GM19099 (cell line): Measurements from ENCODE around the gene HSPG2.
"Not testable (repeated sequence)": the region's sequence is repeated elsewhere in the genome, so short reads cannot be mapped to it uniquely, and the experiment has no call there.

Source experiments
- POLR2A ChIP-seq: IDR thresholded peaks from 3 replicates; pipeline ENCODE4 v1.6.1; 2011; ENCODE audit warnings: low read depth; ENCODE audit not compliant: insufficient read length; ENCODE audit errors: extremely low read depth

HSPG2 gene

DNA sequence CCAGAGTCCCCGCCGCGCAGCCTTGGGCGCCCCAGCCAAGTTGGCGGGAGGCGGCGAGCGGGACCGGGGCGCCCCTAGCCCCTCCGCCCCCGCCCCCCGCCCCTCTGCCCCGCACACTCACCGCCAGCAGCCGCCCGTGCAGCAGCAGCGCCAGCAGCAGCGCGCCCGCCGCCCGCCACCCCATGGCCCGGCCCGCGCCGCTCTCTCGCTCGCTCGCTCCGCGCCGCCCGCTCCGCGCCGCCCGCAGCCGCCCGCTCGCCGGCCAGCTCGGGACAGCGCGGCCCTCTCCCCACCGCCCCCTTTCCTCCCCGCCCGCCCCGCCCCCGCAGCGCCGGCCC lies at the start of gene HSPG2:
Gene HSPG2, minus strand, starts transcription at position 277 of the 338 bp plus-strand sequence. Its CDS starts 93 bp downstream, at position 184.
- TF ChIP-seq POLR2A = no peak

DNA sequence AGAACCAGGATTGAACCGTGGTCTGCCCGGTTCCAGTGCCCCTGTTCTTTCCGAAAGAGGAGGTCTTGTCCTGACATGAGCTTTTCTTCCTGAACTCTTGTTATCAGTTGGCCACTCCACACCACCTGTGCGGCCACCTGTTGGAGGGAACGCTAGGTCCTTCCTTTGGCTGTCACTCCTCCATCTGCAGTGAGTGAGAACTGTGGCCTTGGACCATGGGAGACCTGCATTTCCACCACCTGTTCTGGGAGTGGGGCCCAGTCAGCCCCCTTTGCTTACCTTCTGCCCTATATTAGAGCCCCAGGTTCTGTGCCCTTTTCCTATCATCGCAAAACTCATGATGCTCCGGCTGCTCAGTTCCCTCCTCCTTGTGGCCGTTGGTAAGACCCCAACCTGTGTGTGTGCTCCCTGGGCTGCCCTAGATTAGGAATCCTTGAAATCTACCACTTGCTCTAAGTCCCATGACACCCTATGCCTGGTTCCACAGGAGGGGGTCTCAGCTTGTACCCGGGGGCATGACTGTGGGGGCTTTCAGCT lies 39.7 kb upstream of the HSPG2 start, which contains the start of gene CELA3B:
Gene CELA3B, plus strand, starts transcription at position 320 of the 537 bp plus-strand sequence. Its CDS starts 18 bp downstream, at position 338.
- not testable (repeated sequence) for TF ChIP-seq POLR2A

DNA sequence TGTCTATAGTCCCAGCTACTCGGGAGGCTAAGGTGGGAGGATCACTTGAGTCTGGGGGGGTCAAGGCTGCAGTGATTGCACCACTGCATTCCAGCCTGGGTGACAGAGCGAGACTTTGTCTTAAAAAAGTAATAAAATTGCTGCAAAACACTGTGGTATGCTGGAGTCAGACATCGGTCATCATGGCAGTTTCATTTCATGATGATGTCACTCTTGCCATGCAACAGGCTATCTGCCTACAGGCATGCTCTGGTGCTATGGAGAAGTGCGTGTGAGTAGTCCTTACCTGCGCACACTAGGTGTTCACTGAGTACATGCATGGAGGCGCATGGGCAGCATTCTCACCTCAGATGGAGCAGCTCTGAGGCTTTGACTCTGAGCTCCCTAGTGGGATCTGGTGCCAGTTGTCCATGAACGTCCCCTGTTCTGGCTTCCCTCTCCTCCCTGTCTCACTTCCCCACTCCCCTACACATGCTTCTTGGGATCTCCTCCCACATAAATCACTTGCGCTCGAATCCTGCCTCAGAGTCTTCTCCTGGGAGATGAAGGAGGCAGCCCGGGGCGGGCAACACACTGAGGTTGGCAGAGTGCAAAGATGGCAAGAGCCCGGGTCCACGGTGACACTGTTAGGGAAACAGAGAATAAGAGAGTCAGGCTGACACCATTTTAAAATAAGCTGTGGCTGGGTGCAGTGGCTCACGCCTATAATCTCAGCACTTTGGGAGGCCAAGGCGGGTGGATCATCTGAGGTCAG lies 29.3 kb upstream of the HSPG2 start:
- TF ChIP-seq POLR2A = no peak

DNA sequence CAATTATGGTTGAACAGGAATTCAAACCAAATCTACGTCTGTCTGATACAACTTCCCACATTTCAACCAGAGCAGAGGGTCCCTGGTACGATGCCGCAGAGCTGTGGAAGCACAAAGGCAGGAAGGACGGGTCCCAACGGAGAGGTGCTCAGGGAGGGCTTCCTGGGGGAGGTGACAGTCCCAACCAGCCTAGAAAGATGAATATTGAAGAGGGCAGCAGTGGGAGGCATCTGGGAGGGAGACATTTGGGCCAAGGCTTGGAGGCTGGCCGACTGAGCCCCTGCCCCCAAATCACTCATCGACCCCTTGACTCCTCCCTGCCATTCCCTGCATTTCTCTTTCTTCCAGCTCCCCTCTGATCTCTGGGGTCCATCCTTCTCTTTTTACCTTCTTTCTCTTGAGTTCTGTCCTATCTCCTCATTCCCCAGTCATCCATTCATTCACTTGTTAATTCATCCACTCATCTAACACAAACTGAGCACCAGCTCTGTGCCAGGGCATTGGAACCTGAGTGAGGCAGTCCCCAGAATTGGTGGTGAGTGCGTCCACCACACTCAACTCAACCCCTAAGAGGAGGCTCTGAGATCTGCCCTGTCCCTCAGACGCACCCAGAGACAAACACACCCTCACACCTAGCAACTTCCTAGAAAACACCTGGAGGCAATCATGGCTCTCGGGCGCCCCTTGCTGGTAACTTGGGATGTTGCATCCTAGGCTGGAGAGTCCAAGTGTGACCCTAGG lies 26.5 kb upstream of the HSPG2 start:
- TF ChIP-seq POLR2A = no peak

DNA sequence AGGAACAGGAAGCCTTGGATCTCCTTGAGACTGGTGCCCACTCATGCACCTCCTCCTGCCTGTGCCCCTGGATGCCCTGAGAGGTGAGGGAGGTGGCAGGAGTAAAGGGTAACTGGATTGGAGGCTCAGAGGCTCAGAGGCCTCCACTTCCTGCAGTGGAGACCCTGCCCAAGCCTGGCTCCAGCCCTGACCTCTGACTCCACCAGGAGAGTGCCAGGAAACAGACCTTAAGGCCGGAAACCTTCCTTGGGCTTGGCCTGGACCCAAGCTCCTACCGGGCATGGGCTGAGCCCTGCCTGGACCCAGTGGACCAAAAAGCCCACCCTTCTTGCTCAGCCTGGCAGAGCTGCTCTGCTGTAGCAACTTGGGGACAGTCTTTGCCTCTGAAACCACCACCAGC lies 24.7 kb upstream of the HSPG2 start:
- TF ChIP-seq POLR2A = no peak

DNA sequence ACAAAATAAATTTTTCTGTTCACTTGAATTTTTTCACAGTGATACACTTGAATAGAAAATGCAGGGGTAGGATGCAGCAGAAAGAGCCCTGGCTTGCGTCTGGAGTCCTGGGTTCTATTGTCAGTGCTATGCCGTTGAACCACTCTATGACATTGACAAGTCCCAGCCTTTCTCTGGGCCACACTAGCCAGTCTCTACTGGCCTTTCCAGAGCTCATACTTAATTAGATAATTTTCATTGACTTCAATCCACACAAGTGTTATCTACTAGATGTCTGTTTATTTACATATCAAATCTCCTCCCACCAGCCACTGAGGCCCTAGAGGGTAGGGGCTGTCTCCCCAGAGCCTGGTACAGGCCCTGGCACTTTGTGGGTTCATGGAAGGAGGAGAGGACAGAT lies 24.2 kb upstream of the HSPG2 start:
- TF ChIP-seq POLR2A = no peak

DNA sequence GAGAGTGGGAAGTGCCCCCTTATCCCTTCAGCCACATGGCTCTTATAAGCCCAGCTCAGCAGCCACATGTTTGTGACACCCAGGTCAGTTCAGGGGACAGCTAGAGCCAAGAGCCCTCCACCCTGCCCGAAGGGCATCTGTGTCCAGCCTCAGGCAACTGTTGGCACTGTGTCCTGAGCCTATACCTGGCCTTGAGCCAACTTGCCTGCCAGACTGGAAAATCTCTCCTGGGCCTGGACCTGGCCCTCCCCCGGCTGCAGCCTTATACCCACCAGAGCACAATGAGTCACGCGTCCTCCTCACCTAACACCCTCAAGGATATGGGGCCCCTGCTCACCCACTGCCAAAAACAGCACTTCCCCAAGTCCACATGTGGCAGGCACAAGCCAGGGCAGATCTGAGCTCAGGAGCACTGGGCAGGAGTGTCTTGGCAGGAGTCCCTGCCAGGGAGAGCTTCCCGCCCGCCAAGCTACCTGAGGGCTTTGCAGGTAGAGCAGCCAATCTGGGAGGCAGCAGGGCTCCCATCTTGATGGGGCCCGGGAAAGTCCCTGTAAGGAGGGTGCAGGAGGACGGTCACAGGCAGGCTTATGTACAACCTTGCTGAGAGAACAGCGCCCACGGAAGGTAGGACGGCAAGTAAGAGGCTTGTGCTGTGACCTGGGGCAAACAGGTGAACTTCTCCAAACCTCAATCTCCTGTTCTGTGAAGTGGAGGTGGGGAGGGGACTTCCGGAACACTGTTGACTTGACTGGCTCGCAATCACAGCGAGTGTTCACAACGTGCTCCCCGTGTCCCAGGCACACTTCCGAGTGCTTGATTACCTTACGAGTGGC lies 19.8 kb upstream of the HSPG2 start:
- TF ChIP-seq POLR2A = no peak

DNA sequence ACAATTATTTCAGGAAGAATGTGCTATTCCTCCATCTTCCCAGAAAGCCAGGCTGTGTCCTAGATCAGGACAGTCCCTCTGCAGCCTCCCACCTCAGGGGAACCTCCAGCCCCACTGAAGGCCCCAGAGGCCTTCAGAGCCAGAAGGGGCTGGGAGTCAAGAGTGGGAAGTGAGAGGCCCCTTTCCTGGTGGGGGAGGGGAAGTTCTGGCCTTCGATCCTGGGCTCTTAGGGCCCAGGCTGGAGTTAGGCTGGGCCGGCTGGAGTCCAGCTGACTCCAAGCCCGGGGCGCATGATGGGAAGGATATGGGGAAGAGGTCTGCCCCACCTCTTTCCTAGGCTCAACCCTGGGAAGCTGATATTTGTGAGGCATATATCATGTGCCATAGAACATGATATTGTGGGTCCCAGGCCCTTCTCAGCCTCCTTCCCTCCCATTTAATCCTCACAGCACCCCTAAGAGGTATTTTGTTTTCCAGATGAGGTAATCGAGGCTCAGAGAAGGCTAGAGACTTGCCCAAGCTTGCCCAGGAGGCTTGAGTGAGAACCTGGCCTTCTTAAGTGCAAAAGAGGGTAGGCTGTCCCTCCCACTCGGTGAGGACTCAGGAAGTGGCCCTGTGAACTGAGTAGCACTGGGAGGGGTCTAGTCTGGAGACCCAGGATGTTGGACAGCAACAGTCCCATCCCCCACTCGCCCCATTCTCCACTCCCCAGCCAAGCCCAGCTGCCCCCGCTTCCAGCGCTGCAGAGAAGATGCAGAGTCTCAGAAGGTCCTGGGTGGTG lies 18.6 kb upstream of the HSPG2 start:
- TF ChIP-seq POLR2A = no peak

DNA sequence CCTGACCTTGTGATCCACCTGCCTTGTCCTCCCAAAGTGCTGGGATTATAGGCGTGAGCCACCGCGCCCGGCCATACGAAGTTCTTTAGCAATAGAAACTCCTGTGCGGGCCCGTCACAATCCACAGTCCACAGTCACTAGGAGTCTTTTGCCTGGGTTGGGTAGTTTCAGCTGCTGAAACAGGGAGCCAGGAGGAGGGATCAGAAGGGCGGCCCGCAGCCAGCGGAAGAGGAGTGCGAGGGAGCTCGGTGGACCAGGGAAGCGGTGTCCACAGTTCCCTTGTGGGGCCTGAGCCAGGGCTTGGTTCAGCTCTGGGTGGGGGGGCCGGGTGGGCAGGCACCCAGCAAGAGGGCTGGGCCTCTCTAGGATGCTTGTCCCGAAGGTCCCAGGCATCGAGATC lies 17.9 kb upstream of the HSPG2 start:
- no peak for TF ChIP-seq POLR2A

DNA sequence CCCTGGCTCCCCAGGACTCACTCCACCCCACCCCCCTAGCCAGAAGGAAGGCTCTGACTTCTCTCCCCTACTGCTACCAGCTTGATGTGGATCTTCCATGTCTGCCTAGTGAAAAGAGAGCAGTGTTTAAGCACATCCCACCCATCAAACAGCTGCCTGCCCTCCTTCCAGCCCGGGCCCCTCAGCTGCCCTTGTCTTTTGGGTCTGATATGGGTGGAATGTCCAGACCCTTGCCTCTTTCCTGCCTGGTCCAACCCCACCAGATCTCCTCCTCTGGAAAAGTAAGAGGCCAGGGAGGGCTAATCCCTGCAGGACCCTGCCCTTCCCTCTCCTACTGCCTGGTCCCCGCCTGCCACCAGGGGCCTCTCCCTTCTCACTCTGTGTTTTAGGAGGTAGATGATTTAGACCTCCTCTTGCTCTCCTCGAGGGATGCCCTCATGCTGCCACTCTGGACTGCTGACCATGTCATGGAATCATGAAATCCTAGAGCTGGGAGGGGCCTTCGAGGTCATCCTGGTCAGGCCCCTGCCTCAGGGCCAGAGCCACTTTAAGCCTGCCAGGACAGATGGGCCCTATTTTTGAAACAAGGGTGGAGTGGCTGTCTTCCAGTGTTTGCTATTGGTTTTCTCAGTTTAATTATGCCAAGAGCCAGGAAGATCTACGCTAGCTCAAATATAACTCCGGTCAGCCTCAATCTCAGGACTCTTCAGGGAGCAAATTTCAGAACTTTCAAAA lies 15.8 kb upstream of the HSPG2 start:
- TF ChIP-seq POLR2A = no peak

DNA sequence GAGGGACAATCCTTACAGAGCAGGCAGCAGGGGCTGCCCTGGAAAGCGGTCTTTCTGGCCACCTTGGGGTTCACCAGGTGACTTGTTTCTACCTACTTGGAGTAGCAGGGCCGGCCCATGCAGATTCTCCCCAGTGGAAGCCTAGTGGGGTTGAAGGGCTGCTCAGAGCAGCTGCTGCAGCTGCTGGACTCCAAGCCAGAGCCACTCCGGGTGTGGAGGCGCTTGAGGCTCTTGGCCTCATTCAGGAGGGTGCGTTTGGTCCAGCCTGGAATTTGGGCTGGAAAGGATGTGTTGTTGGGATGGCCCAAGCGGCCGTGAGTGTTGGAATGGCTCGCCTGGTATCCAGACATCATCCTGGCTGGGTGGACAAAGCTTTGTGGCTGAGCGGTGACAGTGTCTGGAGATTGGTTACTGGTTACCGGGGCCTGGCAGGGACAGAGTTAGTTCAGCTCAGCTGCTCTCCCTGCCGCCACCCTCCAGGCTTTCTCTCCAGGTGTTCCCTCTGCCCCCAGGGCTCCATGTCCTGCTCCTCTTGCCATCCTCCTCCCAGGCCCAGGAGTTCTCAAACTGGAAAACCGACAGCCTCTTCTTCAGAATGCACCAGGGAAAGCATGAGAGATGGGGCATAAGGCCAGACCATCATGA lies 14.2 kb upstream of the HSPG2 start:
- no peak for TF ChIP-seq POLR2A

DNA sequence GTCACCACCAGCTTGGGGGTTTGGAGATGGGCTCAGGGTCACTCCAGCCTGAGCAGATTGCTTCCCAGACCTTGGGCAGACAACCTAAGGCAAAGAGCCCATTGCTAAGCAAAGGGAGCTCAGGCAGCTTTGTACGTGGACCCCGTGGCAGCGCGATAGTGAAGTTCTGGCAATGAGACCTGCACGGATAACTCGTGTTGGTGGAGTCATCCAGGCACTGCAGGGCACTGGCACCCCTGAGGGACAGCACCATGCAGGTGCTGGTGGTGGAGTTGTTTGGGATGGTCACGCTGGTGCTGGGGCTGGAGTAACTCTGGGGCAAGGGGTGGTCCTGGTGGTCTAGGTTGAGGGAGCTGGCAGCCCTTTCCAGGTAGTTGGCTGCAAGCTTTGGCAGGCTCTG lies 13.6 kb upstream of the HSPG2 start:
- TF ChIP-seq POLR2A = no peak
